ENCODE data around the gene TFB1M.
A peak's percentile ranks its signal among the peaks of the same experiment; 100 is the strongest.
"Not testable (repeated sequence)": the region's sequence is repeated elsewhere in the genome, so short reads cannot be mapped to it uniquely, and the experiment has no call there.

TFB1M gene

DNA sequence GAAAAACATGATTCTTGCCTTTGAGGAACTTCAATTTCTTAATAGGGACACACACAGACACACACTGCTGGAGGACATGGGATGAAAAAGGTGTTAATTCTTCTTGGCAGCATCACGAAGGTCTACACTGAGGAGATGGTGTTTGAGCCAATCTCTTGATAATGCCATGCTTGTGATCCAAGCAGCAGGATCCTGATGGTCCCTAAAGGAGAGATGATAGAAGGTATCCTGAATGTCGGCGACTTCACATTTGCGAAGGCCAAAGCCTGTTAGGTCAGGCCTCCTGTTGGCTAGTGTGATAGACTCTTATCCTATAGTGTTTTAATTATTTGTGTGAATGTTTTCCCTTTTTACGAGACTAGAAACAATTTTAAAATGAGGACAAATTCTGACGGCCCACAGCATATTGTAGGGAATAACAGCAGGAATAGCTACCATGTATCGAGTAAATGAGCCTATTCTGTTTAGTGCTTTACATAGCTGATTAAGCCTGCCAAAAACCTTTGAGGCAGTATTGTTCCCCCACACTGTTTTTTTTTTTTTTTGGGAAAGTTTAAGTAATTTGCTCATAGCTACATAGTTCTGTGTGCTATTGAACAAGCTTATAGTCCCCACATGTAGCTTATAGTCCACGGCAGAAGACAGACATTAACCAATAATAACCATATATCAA, 15.3 kb upstream of the TFB1M start:
- DNase-seq (ENCODE audit: low read depth): no peak

DNA sequence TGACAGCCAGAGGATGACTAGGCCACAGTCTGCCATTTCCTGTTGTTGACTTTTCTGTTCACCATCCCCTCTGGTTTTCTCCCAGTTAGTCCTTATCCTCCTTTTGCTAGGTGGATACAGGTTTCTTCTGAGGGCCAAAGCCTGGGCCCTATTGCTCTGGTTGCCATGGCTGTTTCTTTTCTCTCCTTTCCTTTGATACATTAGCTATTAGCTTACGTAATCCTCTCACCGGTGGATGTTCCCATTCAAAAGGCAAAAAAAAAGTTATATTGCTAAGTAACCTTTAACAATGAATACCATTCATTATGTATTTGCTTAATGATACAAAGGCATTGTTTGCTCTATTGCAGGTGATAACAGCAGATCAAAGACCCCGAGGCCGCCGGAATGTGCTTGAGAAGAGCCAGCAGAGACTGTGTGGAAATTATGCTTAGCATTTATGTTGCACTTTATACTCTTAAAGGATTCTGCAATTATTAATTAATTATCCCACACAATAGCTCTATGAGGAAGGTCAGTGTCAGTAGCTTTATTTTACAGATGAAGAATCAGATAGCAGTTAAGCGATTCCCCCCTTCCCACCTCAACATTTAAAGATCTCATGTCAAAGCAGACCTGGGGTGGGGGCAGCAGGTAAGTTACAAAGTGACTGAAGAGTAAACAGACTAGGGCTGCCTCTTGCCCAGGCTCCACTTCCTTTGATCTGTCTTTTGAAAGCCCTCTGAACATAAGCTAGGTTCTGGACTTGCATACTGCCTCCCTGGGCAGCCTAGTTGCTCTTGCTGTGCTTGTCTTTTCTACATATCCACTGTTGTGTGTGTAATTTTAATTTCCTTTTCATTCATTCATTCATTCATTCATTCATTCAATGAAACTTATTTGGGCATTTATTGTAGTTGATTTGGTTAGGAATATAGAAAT, 14.5 kb upstream of the TFB1M start:
- no peak for DNase-seq (ENCODE audit: low read depth)

- no peak for DNase-seq (ENCODE audit: low read depth)
Observed at GRCh38 chr6:155328074-155328538, 13.8 kb upstream of the TFB1M start.

DNA sequence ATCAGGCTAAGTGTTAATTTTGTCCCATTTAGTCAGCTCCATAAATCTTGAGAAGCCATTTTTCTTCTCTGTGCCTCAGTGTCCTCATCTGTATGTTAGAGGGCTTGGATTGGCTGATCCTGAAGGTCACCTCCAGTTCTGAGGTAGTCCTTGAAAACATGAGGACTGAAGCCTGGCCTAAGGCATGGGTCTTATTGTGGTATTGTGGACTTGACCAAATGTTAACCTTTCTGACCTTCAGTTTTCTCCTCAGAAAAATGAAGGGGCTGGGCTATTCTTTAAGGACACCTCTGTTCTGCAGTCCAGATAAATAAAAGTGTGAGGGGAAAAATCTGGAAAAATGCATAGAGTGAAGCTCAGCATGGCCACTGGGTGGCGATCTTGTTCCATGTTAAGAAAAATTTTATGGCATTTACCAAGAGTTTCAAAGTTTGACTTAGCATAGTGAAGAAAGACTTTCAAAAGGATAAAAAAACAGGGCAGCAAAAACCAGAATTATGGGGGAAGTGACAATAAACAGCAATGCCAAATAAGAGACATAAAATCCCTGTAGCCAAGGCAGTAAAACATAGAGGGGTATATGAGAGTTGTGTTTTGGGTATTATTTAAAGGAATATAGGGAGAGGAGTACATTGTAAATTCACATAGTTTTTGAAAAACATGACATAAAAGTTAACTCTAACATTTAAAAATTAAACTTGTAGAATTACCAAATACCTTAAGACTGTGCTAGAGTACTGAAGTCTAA, 13.2 kb upstream of the TFB1M start:
- DNase-seq (ENCODE audit: low read depth): peak; percentile 39

GRCh38 chr6:155325700-155326516, 11.6 kb upstream of the TFB1M start:
- no peak for DNase-seq (ENCODE audit: low read depth)

GRCh38 chr6:155324993-155325392, 10.7 kb upstream of the TFB1M start:
- DNase-seq (ENCODE audit: low read depth): no peak

DNA sequence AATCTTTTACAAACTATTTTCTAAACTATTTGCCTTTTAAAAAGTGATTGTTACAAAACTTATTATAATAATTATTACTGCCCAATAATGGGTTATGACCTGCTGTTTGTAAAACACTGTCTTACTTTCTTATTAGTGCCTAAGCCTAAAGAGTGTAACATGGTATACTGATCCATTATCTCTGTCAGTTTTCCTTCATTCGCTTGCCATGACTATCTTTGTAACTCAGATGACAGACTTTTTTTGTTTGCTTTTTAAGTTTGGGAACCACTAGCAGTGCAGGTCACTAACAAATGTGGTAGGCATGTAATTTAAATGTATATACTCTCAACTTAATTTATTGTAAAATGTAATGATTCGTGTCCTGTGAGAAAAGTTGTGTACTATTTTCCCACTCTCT, 9.9 kb upstream of the TFB1M start:
- no peak for DNase-seq (ENCODE audit: low read depth)

DNA sequence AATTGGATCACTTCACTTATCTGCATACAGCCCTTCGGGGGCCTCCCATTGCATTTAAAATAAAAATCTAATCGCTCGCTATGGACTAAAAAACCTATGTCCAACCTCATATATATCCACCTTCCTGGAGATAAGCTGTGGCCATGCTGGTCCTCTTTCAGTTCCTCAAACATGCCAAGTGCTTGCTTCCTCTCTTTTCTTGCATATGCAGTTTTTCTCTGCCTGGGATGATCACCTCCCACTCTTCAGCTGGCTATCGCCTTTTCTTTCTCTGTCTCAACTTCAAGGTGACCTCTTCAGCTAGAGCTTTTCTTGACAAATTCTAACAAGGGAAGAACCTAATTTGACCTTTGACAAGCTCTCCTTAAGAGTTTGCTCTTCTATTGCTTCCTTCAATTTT, 5.6 kb upstream of the TFB1M start:
- no peak for DNase-seq (ENCODE audit: low read depth)

DNA sequence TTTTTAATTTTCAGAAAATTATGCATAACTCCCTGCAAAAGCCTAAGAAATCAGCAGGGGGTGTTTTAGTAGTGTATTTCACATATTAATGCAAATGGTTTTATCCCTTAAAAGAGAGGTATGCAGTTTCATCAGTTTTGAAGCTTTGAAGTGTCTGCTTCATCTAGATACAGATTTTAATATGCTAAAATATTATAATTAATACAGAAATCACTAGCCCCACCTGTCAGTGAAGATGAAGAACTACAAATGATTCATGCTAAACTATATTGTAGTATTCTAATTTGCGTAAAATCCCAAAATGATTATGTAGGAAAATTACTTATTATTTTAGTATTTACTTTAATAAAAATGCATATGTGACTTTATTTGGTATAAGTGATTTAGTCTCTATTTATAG, 2.9 kb upstream of the TFB1M start:
- no peak for DNase-seq (ENCODE audit: low read depth)

DNA sequence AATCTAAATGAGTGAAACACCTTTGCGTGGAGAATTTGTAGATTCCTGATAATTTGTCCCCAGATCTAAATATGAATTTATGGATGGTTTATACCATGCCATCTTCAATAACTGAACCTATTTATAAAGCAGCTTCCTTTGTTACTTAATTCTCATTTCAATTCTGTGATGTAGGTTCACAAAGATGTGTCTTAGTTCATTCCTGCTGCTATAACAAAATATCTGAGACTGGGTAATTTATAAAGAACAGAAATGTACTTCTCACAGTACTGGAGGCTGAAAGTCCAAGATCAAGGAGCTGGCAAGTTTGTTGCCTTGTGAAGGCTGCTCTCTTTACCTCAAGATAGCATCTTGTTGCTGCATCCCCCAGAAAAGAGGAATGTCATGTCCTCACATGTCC, 2.1 kb upstream of the TFB1M start:
- DNase-seq (ENCODE audit: low read depth): no peak

- no peak for DNase-seq (ENCODE audit: low read depth)
Observed at GRCh38 chr6:155315516-155315871, 1.2 kb upstream of the TFB1M start.

- peak; percentile 38 for DNase-seq (ENCODE audit: low read depth)
Observed at GRCh38 chr6:155314773-155315515, 660 bp upstream of the TFB1M start.

DNA sequence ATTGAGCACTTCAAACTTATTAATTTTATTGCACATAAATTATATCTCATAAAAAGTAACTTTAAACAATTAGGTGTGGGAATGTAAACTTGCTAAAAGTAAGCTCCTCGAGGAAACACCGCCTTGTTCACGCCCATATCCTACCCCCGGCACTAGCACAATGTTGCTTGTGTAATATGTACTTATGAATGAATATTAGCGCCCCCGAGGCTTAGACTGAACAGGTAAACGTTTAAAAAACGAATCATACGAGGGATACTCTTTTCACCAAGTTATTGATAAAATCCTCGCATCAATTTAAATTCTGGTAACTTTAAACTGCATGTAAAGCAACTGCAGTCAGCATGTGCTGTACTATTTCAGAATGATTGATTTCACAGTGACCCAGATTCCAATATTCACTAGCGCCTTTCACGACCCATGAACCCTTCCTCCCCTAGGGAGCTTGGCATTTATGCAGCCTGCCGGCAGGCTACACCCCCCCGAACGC, 637 bp downstream of the TFB1M start:
- no peak for DNase-seq (ENCODE audit: low read depth)

DNA sequence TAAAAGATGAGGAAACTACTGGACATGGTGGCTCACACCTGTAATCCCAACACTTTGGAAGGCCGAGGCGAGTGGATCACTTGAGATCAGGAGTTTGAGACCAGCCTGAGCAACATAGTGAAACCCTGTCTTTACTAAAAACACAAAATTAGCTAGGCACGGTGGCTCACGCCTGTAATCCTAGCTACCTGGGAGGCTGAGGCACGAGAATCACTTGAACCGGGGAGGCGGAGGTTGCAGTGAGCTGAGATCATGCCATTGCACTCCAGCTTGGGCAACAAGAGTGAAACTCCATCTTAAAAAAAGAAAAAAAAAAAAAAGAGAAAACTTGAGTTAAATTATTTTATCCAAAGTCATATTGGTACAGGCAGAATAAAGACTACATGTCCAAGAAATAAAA, 1.3 kb downstream of the TFB1M start:
- DNase-seq (ENCODE audit: low read depth): not testable (repeated sequence)

DNA sequence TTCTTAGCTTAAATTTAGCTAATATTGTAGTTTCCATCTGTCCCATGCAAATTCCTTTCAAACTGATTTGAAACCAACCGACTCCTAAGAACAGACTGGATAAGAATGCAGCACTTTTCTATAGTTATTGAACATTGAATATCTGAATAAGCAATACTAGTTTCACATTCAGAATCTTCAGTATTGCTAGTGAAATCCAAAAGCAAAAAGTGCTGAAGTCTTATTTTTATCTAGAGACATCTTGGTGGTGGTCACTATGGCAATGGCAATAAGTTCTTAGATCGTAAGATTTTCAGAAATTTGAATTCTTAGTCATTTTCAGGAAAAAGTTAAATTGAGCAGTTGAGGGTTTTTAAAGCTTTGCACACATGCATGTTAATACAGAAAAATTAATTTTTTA, 2.7 kb downstream of the TFB1M start:
- DNase-seq (ENCODE audit: low read depth): no peak

GRCh38 chr6:155311086-155311485, 3.2 kb downstream of the TFB1M start:
- no peak for DNase-seq (ENCODE audit: low read depth)

DNA sequence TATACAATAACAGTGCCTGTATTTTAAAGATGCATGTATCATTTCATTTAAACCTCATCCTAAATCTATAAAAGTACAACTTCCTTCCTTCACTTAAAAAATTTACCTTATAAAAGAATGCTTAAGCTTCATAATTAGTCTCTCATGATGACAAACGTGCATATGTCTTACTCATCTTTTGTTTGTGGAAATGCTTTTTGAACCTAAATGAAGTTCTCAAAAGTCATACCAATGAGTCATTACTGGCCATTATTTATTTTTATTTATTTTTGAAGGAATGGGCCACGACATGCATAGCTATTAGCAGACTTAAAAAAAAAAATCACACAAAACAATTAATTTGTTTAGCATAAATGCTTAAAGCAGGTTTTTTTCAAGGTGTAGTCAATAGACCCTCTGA, 3.7 kb downstream of the TFB1M start:
- DNase-seq (ENCODE audit: low read depth): no peak

GRCh38 chr6:155309150-155309549, 5.1 kb downstream of the TFB1M start:
- DNase-seq (ENCODE audit: low read depth): no peak

DNA sequence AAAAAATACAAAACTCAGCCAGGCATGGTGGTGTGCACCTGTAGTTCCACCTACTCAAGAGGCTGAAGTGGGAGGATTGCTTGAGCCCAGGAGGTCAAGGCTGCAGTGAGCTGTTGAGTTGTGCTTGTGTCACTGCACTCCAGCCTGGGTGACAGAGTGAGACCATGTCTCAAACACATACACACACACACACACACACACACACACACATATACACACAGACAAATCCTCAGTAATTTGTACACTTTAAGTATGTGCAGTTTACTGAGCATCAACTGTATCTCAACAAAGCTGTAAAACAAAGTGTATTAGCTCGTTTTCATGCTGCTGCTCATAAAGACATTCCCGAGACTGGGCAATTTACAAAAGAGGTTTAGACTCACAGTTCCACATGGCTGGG, 7.3 kb downstream of the TFB1M start:
- no peak for DNase-seq (ENCODE audit: low read depth)

DNA sequence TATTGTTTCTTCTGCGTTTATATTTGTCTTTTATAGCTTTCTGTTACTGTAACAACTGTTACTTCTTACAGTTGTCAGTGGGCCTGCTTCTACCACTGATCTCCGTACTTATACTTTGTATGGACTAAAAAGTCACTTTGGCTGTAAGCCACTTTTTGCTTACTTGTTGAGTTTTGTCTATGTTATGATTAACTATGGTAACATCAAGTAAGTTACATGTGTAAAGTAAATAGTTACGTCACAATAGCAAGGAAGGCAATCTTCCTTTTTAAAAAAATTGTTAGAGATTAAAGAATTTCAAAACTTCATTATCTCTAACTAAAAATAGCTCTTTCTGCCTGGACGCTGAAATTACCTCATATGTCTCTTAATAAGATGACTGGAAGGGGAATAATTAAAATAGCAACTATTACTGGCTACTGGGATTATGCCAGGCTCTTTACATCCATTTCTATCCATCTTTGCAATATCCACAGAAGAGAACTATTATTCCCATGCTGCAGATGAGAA, 10.9 kb downstream of the TFB1M start:
- no peak for DNase-seq (ENCODE audit: low read depth)

DNA sequence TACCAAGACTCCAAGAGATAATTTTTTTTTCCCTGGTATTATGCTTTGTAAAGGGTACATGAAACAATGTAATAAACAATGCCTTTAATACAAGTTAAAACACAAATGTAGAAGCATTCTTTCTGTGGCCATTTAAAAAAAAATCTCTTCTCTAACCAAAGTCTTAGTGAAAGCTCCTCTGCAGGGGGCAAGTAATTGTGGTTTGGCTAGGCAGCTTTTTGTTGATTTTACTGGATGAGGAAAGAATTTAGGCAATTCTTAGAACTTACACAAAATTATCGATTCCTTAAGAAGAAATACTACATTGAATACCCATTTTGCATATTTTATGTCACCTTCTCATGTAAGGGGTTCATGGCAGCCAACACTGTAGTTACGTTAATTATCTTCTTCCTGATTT, 12.4 kb downstream of the TFB1M start:
- DNase-seq (ENCODE audit: low read depth): no peak

Measured in activated T-helper 9 cell treated with anti-CD3 and anti-CD28 coated beads, Interleukin-2, amount 50 U/mL, for 16 hours (primary cell).